Nephron (organoid): ENCODE results near the gene ALPI.

Experiments
- H3K27ac Mint-ChIP-seq, 3 experiments: 2 replicates each; pipeline ENCODE4 v1.8.0; 2020; ENCODE audit warnings: mixed read lengths in 3 of 3, mild to moderate bottlenecking in 2 of 3, moderate library complexity in 1 of 3
- H3K27me3 Mint-ChIP-seq: 2 replicates; pipeline ENCODE4 v1.8.0; 2021; ENCODE audit warnings: low read depth, mild to moderate bottlenecking, moderate library complexity, mixed read lengths
- H3K36me3 Mint-ChIP-seq: 2 replicates; pipeline ENCODE4 v1.8.0; 2020; ENCODE audit warnings: low read depth, mixed read lengths
- H3K4me1 Mint-ChIP-seq: 2 replicates; pipeline ENCODE4 v1.8.0; 2020; ENCODE audit warnings: mixed read lengths
- H3K4me3 Mint-ChIP-seq, 3 experiments: 2 replicates each; pipeline ENCODE4 v1.8.0; 2020; ENCODE audit warnings: mild to moderate bottlenecking in 3 of 3, mixed read lengths in 3 of 3, moderate library complexity in 2 of 3
- H3K9me3 Mint-ChIP-seq: 2 replicates; pipeline ENCODE4 v1.8.0; 2020; ENCODE audit warnings: mixed read lengths
- CTCF ChIP-seq, 3 experiments: fragments of 200-600 bp; sonication (generic); IDR thresholded peaks; one replicate each; pipeline ENCODE4 v1.5.0; 2021; ENCODE audit warnings: antibody characterized with exemption in 3 of 3; ENCODE audit not compliant: unreplicated experiment in 3 of 3

The ALPI gene

GRCh38 chr2:232466221-232466620 is 10.3 kb downstream of the ALPI start:
- peaks cover 7% of the 10 kb centered on the region for H3K4me1 Mint-ChIP-seq
- TF ChIP-seq CTCF (IDR thresholded peaks at IDR 0.05; ENCODE audit: unreplicated experiment in 3 of 3): no peak
- H3K36me3 Mint-ChIP-seq: no peaks in the 10 kb centered on the region
- H3K4me3 Mint-ChIP-seq: no peak overlapping the region
- H3K9me3 Mint-ChIP-seq: peaks cover 9% of the 10 kb centered on the region
- H3K27me3 Mint-ChIP-seq: peaks cover 30% of the 10 kb centered on the region
- H3K27ac Mint-ChIP-seq: no peak overlapping the region

DNA sequence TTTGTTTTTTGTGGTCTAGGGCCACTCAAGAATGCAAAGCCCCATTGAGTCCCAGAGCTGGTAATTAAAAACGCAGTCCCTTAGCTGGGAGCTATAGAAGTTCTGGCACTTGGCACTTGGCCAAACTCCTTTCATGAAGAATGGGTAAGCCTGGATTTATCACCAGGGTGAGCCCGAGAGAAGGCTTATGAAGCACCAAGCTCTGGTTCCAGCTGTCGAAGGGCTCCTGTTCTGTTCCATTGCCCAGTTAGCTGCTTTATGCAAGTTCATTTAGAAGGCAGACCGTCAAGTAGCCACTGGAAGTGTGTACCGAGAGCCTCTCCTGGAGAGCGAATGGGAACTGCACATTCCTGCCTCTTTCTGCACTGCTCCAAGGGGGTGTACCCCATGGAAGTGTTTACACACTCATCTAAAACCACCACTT is 17.5 kb downstream of the ALPI start:
- H3K4me3 Mint-ChIP-seq: no peak overlapping the region
- peaks cover 28% of the 10 kb centered on the region for H3K9me3 Mint-ChIP-seq
- H3K27ac Mint-ChIP-seq: peak overlapping the region in 1 of 3 experiments; percentile 34
- peaks cover 8% of the 10 kb centered on the region for H3K36me3 Mint-ChIP-seq
- no peak for TF ChIP-seq CTCF (IDR thresholded peaks at IDR 0.05; ENCODE audit: unreplicated experiment in 3 of 3)
- peaks cover 15% of the 10 kb centered on the region for H3K4me1 Mint-ChIP-seq
- peaks cover 57% of the 10 kb centered on the region for H3K27me3 Mint-ChIP-seq

DNA sequence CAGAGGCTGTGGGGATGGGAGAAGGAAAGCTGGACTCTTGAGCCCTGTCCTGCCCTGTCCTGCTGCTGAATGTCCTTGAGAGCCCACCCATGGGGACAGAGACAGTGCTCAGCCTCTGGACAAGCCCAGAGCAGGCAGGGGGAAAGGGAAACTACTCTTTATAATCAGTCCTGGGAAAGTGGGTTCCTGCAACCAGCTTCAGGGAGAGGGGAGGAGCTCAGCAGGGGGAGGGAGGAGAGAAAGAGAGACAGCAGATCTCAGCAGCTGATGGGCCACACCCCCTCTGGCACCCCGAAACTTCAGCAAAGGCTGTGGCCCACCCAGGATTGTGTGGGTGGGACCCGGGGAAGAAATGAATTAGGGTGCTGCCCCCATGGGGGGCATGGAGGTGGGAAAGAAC is 20.1 kb downstream of the ALPI start:
- H3K27ac Mint-ChIP-seq: no peak overlapping the region
- H3K36me3 Mint-ChIP-seq: peaks cover 8% of the 10 kb centered on the region
- H3K27me3 Mint-ChIP-seq: peaks cover 46% of the 10 kb centered on the region
- H3K9me3 Mint-ChIP-seq: peaks cover 19% of the 10 kb centered on the region
- no peak for TF ChIP-seq CTCF (IDR thresholded peaks at IDR 0.05; ENCODE audit: unreplicated experiment in 3 of 3)
- H3K4me3 Mint-ChIP-seq: no peak overlapping the region
- peaks cover 15% of the 10 kb centered on the region for H3K4me1 Mint-ChIP-seq

GRCh38 chr2:232476791-232477190 is 20.8 kb downstream of the ALPI start:
- peaks cover 15% of the 10 kb centered on the region for H3K4me1 Mint-ChIP-seq
- H3K36me3 Mint-ChIP-seq: peaks cover 8% of the 10 kb centered on the region
- H3K4me3 Mint-ChIP-seq: no peak overlapping the region
- peaks cover 13% of the 10 kb centered on the region for H3K9me3 Mint-ChIP-seq
- no peak overlapping the region for H3K27ac Mint-ChIP-seq
- no peak for TF ChIP-seq CTCF (IDR thresholded peaks at IDR 0.05; ENCODE audit: unreplicated experiment in 3 of 3)
- H3K27me3 Mint-ChIP-seq: peaks cover 48% of the 10 kb centered on the region

- Mint-ChIP-seq H3K27me3 (peaks cover 53% of the 10 kb centered on the region), H3K4me3 (no peak overlapping the region), H3K4me1 (peaks cover 13% of the 10 kb centered on the region), H3K36me3 (peaks cover 2% of the 10 kb centered on the region), H3K9me3 (peaks cover 2% of the 10 kb centered on the region), H3K27ac (no peak overlapping the region)
- TF ChIP-seq CTCF (IDR thresholded peaks at IDR 0.05; ENCODE audit: unreplicated experiment in 3 of 3): no peak
Observed at GRCh38 chr2:232477751-232478510, 22.0 kb downstream of the ALPI start.
